GM19397 (cell line): Measurements from ENCODE around the gene TESK2.

Experiments used
- ATAC-seq: cut with Tn5 transposase; IDR thresholded peaks from one replicate; pipeline ENCODE4 v1.9.1; 2021; ENCODE audit warnings: mild to moderate bottlenecking, moderate library complexity; ENCODE audit not compliant: unreplicated experiment

TESK2 gene

DNA sequence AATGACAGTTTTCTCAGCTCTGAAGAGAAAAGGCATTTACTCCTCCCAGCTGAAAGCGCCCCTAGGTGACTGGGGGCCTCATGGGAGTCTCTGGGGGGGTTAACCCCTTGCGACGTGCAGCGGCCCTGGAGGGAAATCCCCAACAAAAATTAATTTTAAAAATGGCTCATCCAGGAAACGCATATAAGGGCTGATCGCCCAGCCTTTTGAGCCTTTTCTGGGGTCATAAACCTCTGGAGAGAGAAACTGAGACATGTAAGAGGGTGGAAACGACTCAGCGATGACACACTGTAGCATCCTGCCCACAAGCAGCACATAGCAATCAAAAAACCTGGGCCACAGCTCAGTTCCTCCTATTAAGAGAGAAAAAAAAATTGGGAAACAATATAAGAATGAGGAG, 184.6 kb downstream of the TESK2 start:
- ATAC-seq: no peak

DNA sequence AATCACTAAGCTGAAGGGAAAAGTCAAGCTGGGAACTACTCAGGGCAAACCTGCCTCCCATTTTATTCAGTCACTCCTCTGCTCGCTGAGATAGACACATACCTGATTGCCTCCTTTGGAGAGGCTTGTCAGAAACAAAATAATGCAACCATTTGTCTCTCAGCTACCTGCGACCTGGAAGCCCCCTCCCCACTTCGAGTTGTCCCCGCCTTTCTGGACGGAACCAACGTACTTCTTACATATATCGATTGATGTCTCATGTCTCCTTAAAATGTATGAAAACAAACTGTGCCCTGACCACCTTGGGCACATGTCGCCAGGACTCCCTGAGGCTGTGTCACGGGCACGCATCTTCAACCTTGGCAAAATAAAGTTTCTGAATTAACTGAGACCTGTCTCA, 185.7 kb downstream of the TESK2 start:
- ATAC-seq: no peak

DNA sequence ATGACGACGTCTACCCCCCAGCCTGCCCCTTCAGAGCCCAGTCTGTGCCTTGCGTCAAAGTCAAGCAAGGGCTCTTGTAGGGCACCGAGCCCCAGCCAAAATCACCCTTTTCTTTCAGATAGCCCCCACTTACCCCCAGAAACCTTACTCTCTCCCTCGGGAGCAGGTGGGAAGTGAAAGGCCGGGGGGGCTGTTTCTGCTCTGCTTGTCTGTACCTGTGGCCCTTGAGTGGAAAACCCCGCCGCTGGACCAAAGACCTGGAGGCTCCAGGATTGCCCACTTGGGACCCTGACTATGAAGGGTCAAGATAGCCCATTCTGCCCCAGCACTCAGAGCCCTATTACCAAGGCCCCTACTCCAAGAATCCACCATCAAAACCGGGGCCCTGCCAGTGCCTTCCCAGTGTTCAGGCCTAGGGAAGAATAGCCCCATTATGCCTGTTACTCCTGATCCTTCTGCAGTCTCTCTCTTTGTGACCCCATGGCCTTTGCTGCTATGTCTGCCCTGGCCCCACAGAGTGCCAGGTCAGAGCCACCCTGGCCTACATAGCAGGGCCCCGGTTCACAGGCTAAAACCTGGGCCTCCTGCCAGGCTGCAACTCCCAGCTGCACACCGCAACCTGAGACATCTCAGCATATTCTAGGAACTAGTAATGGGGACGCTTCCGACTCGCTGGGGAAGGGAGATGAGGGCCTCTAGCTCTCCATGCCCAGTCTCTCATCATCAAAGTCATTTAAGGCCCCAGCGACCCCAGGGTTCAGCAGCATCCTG, 186.5 kb downstream of the TESK2 start:
- peak; percentile 1 for ATAC-seq

DNA sequence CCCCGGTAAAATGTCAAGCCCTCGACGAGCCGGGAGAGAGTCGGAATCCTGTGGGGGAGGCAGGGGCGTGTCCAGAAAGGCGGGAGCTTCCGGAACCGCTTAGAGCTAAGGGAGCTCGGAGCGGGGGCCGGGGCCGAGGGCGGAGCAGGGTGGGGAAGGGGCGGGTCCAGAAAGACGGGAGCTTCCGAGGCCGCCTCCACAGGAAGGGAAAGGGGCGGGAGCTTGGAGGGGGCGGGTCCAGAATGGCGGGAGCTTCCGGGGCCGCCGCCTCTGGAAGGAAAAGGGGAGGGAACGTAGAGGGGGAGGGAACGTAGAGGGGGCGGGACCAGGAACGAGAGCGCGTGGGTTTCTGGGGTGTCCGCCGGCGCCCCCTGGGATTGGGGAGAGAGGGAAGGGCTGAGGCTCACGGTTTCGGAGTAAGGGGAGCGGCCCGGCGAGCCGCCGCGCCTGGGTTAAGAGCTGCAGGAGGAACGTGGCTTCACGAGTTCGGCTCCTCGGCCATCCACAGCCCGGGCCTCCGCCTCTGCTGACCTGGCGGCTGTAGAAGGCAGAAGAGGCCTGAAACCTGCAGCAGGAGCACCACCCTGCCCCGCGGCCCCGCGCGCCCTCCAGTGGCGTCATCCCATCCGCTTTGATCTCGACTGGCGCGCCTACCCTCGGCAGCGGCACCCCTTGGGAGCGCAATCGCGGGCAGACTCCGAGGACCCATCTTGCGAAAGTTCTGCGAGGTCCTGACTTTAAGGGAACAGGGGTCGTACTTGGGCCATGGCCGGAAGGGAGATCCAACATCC, 187.2 kb downstream of the TESK2 start:
- peak; percentile 76 for ATAC-seq

DNA sequence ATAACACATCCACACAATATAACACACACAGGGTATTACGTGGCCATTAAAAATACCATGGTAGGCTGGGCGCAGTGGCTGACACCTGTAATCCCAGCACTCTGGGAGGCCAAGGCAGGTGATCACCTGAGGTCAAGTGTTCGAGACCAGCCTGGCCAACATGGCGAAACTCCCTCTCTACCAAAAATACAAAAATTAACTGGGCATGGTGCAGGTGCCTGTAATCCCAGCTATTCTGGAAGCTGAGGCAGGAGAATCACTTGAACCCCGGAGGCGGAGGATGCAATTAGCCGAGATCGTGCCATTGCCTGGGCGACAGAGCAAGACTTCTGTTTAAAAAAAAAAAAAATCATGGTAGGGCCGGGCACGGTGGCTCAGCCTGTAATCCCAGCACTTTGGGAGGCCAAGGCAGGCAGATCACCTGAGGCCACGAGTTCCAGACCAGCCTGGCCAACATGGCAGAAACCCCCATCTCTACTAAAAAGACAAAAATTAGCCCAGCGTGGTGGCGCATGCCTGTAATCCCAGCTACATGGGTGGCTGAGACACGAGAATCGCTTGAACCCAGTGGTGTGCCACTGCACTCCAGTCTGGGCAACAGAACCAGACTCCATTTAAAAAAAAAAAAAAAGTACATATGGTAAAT, 188.3 kb downstream of the TESK2 start:
- ATAC-seq: no peak

DNA sequence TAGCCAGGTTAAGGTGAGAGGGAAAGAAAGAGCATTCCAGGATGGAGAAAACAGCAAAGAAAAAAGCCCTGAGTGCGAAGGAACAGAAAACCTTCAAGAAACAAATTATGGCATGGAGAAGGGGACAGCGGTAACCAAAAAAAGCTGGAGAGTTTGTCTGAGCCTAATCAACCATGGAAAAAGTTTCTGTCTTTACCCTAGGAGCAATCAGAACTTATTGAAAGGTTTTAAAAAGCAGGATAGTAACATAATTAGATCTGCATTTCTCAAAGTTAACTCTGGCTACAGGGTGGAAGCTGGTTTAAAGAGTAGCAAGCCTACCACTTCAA, 190.3 kb downstream of the TESK2 start:
- no peak for ATAC-seq

DNA sequence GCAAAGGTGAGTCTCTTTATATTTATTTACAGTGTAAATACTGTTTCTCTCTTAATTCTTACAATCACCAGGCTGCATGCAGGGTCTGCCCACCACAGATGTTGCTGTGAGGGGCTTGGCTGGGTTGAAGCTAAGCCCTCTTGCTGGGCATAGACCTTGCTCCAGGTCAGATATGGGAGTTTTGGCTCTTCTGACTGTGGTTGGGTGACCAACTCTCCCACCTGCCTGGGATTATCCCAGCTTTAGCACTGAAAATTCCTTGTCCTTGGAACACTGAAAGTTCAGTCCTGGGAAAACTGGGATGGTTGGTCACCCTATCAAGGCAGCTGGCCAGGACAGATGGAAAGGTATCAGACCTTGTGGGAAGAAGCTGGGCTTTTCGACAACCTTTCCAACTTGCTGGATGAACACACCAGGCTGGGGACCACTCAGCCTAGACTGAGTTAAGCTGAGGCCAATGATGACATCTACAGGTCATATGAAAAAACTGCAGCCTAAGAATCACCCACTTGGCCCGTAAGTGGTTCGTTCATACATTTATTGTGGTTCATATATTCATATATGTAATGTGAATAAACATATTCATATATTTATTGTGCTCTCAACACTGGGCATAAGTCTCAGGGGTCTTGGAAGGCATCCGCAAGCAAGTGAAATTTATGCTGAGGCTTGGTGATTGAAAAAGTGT, 190.8 kb downstream of the TESK2 start:
- ATAC-seq: no peak

DNA sequence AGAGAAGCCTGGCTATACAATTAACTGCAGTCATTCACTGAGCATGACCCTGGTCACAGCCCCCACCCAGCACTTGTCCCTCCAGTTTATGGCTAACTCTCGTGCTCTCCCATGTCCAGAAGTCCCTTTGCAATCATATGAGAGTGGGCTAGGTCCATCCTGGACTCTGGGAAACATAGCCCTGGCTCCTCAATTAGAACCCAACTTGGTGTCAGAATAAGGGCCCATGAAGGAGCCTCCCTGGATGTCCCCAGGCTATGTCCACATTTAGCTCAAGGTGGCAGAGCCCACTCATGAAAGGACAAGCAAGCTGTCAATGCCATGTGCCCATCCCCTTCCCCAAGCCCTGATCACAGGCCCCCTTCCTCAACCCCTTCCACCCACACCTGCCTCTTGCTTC, 191.7 kb downstream of the TESK2 start:
- ATAC-seq: no peak

DNA sequence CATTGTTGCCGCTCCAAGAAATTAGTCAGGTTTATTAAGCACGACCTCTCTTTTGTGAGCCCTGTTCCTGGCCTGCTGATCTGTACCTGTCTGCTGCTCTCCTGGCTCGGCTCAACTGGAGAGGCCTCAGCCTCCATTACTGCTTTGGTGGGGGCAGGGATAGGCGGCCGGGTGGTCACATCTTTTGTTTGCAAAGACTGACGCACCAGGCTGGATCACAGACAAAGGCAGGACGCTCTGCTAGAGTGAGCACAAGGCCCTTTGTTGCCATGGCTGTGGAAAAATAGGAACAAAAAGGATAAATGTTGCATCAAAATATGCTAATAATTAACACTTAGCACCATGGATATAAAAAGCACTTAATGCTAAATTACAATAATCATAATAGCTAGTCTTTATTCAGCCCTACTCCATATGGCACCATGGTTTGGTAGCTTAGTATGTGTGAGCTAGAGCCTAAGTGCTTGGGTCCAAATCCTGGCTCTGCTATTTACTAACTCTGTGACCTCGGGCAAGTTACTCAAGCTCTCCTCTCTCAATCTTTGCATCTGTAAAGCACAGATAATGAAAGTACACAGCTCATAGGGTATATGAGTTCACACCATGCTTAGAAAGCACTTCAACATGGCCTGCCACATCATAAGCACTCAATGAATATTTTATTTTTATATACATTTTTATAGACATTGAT, 193.2 kb downstream of the TESK2 start:
- no peak for ATAC-seq
